Fibroblast of pulmonary artery (primary cell): Measurements from ENCODE around the gene RNU7-1.
A peak's percentile ranks its signal among the peaks of the same experiment; 100 is the strongest.

Source experiments
- DNase-seq: peaks from one replicate; pipeline ENCODE4 v3.0.0-alpha.2; 2010; ENCODE audit warnings: low read depth
- H3K4me3 ChIP-seq: replicated peaks from 2 replicates; pipeline ENCODE4 v1.5.1; 2011; ENCODE audit warnings: low read depth, mild to moderate bottlenecking, control low read depth, low read length, moderate library complexity
- TF ChIP-seq, protein P1 (sequence below): IDR thresholded peaks from 2 replicates; pipeline ENCODE4 v1.5.1; 2011; ENCODE audit warnings: mild to moderate bottlenecking, control low read depth, low read length, inconsistent platforms; ENCODE audit errors: missing control alignments

RNU7-1 gene

DNA sequence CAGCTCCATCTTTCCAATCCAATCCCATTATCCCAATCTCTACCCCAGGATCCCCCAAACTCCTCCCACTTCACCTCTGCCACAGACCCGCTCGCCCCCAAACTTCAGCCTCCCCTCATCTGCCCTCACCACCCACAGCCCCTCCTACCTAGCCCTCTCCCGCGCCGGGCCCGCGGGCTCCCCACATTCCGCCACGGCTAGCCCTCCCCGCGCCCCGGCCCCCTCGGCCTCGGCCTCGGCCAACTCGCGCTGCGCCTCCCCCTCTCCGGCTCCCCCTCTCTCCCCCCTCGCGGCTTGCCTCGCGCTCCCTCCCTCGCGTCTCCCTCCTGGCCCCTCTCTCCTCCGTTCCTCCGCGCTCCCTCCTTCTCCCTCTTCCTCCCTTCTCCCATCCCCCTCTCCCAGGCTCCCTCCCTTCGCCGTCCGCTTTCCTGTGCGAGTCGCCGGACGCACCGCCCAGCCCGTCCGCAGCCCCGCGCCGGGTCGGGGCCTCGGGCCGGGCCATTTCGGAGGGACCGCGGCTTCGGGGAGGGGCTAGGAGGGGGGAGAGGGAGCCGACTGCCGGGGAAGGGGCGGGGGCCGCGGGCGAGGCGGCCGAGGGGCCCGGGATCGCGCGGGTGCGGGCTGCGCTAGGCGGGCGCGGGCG is 16.1 kb upstream of the RNU7-1 start, which contains the start of gene ATN1:
Gene ATN1 (plus strand): TSS at position 581 of the 643 bp plus-strand sequence. CDS start 6,043 bp downstream, outside the sequence.
- H3K4me3 ChIP-seq: peak within 1 kb of the TSS; percentile 76
- peak; percentile 88 for DNase-seq
- TF ChIP-seq, protein P1, sequence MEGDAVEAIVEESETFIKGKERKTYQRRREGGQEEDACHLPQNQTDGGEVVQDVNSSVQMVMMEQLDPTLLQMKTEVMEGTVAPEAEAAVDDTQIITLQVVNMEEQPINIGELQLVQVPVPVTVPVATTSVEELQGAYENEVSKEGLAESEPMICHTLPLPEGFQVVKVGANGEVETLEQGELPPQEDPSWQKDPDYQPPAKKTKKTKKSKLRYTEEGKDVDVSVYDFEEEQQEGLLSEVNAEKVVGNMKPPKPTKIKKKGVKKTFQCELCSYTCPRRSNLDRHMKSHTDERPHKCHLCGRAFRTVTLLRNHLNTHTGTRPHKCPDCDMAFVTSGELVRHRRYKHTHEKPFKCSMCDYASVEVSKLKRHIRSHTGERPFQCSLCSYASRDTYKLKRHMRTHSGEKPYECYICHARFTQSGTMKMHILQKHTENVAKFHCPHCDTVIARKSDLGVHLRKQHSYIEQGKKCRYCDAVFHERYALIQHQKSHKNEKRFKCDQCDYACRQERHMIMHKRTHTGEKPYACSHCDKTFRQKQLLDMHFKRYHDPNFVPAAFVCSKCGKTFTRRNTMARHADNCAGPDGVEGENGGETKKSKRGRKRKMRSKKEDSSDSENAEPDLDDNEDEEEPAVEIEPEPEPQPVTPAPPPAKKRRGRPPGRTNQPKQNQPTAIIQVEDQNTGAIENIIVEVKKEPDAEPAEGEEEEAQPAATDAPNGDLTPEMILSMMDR: no peak

DNA sequence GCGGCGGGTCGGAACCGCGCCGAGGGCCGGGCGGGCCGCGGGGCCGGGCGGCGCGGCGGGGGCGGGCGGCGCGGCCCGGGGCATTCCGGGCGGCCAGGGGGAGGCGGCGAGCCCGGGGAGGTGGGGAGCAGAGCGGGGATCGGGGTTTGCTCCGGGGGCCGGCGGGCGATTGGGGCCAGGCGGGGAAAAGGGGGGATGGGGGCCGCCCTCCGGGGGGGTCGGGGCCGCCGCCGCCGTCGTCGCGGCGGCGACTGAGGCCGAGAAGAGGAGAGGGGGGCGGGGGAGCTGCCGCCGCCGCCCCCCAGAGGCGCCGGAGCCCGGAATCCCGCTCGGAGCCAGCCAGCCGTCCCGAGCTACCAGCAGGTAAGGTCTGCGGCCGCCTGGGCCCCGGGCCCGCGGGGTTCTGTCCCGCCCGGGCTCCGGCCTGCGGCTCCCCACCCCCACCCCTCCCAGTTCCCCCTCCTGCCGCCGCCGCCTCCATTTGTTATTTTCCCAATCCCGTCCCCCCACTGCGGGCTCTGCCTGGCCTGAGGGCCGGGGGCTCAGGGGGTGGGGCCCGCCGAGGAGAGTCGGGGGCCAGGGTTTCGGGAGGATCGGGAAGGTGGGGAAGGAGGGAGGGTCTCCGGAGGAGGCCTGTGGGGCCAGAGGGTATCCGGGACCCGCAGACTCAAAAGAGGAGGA is 15.5 kb upstream of the RNU7-1 start:
- TF ChIP-seq, protein P1: no peak
- no peak for DNase-seq

DNA sequence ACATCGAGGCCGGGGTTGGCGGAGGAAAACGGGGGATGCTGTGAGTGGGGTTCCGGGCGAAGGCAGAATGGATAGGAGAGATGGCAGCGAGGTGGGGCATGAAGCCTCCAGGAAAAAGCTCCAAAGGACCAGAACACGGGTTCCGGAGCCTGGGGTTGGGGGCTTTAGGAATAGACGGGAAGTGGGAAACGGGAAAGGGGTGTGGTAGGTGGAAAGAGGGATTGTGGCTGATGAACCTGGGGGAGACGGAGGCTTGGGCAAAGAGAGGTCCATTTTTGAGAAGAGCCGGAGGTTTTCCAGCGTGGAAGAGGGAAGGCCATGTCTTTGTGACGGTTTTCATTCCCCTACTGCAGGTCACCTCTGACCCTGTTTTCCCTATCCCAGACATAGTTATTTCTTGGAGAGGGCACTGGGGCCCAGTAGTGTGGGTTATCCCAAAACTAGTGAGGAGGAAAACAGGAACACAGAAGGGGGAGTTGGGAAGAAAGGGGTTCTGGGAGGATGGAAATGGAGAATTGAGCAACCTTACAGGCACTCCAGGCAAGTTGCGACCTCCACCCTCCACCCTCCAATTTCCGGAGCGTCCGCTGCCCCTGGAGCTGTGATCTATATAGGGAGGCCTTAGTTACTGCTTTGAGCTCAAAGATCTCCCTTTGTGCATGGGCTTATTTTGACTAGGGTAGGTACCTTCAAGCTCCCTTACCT is 14.8 kb upstream of the RNU7-1 start:
- TF ChIP-seq, protein P1: no peak
- no peak for DNase-seq
- peak overlapping the region; percentile 76 for H3K4me3 ChIP-seq

More for the DNA sequence above, 15.5 kb upstream of the RNU7-1 start:
- peak overlapping the region; percentile 76 for H3K4me3 ChIP-seq

DNA sequence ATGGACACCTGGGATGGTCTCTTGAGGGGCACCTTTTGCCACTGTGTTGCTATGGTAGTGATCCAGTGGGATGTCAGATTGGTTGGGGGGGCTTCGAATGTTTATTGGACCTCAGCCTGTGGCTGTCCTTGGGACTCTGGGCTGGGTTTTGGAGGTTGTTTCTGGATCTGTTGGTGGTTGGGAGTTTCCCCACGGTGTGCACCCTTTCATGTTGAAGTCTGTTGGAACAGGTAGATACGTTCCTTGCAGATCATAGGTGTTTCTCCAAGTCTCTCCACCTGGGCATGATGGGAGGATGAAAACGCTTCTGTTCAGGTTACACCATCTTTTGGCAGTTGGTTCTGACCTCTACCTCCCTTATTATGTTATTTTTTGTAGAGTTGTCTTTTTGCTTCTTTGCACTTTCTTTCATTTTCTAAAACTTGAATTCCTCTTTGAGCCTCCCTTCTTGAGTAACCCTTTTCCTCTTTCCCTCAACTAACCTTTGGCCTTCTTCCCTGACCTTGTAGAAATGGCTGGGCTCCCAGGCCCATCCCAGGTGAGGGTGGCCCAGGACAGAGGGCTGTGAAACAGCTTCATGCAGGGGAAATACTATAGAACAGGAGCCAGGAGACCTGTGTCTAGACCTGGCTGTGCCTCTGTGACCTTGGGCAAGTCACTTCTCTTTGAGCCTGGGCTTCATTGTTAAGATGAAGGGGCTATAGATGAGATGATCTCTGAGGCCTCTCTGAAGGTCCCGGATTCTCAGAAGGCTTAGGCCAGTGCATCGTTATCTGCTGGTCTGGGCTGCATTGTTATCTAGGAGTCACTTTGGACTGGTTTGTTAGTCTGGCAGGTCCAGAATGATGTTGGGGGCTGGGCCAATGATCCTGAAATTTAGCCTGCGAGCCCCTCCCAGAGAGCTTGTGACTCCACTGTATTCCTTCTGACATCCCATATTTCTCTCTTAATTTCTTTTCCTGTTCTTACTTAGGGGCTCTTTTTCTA is 13.9 kb upstream of the RNU7-1 start:
- TF ChIP-seq, protein P1: no peak
- no peak for DNase-seq
- H3K4me3 ChIP-seq: peak overlapping the region; percentile 76

DNA sequence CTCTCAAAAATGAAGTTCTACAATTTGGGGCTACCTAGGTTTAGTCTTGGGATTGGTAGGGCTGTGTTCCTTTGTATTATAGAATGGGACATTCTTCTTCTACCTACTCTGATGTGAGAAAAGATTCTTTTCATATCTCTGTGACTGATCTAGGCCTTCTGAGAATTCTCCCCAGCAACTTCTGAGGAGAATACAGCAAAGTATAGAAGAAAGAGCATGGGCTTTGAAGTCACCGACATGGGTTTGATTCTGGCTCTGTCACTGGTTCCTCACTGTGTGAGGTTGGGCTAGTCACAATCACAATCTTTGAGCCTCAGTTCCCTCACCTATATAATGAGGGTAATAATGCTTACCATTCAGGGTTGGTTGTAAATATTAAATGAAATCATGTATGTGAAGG is 10.8 kb upstream of the RNU7-1 start:
- H3K4me3 ChIP-seq: no peak overlapping the region
- TF ChIP-seq, protein P1: no peak
- no peak for DNase-seq

DNA sequence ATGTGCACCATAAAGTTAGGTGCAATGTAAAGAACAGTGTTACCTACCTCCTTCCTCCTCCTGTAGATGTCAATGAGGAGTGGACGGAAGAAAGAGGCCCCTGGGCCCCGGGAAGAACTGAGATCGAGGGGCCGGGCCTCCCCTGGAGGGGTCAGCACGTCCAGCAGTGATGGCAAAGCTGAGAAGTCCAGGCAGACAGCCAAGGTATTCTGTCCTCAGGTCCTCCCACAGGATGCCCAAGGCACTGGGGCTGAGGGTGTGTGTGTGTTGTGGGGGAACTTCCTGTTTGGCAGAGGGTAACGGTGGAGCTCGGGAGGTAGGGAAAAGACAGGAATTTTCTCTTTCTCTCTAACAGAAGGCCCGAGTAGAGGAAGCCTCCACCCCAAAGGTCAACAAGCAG is 9.5 kb upstream of the RNU7-1 start:
- DNase-seq: peak; percentile 87
- peak overlapping the region; percentile 27 for H3K4me3 ChIP-seq
- TF ChIP-seq, protein P1: no peak
